ENCODE measurements around the gene MIEN1.
A peak's percentile ranks its signal among the peaks of the same experiment; 100 is the strongest.

The MIEN1 gene

GRCh38 chr17:39688475-39688835 is 41.9 kb downstream of the MIEN1 start:
- peak overlapping the region; percentile 87 for H3K4me3 Mint-ChIP-seq
- peaks cover 23% of the 10 kb centered on the region for H3K4me1 Mint-ChIP-seq (ENCODE audit: low read depth)
- H3K9me3 Mint-ChIP-seq = no peaks in the 10 kb centered on the region
- peak overlapping the region; percentile 85 for H3K27ac Mint-ChIP-seq
- H3K36me3 Mint-ChIP-seq (ENCODE audit: low read depth) = peaks cover 5% of the 10 kb centered on the region
- H3K27me3 Mint-ChIP-seq = no peaks in the 10 kb centered on the region

DNA sequence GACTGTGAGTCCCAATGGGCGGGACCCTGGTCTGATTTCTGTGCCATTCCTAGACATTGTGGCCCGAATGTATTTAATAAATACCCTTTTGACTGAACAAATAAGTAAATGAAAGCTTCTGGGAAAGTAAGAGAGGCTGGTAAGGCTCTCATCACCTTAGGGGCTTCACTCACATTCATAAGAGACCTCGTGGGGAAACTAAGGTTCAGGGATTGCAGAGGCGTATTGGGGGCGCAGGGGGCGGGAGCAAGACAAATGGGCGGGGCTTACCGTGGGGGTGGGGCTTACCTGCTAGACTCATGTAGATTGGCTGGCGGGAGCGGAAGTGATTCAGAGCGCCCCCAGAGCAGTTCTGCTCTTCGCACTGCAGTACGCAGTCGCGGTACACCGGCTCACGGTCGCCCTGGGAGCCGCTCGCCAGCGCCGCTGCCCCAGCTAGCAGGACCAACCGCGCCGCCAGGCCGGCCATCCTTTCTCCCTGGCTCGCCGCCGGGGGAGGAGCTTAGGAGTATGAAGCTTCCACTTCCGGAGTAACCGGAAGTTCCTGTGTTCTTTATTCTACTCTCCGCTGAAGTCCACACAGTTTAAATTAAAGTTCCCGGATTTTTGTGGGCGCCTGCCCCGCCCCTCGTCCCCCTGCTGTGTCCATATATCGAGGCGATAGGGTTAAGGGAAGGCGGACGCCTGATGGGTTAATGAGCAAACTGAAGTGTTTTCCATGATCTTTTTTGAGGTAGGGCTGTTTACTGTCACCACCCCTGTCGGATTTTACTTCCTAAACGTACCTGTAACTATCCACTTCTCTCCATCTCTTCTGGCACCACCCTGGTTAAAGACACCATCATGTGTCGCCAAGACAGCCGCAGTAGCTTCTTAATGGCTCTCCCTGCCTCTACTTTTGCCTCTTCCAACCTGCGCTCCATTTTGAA is 42.5 kb downstream of the MIEN1 start, which contains the start of gene PGAP3:
TSS of gene PGAP3 (minus strand) at position 512 of the 929 bp plus-strand sequence. CDS start at position 469, 43 bp downstream.
- Mint-ChIP-seq H3K27ac (peak within 1 kb of the TSS; percentile 85), H3K4me3 (peak within 1 kb of the TSS; percentile 87), H3K36me3 (ENCODE audit: low read depth) (peaks cover 11% of the 10 kb centered on the region), H3K27me3 (no peaks in the 10 kb centered on the region), H3K9me3 (no peaks in the 10 kb centered on the region), H3K4me1 (ENCODE audit: low read depth) (peaks cover 23% of the 10 kb centered on the region)

- no peaks in the 10 kb centered on the region for H3K9me3 Mint-ChIP-seq
- peaks cover 23% of the 10 kb centered on the region for H3K4me1 Mint-ChIP-seq (ENCODE audit: low read depth)
- H3K27ac Mint-ChIP-seq = peak overlapping the region; percentile 85
- H3K27me3 Mint-ChIP-seq = no peaks in the 10 kb centered on the region
- peak overlapping the region; percentile 87 for H3K4me3 Mint-ChIP-seq
- H3K36me3 Mint-ChIP-seq (ENCODE audit: low read depth) = peaks cover 11% of the 10 kb centered on the region
Measured at GRCh38 chr17:39687101-39687545, 43.2 kb downstream of the MIEN1 start.

DNA sequence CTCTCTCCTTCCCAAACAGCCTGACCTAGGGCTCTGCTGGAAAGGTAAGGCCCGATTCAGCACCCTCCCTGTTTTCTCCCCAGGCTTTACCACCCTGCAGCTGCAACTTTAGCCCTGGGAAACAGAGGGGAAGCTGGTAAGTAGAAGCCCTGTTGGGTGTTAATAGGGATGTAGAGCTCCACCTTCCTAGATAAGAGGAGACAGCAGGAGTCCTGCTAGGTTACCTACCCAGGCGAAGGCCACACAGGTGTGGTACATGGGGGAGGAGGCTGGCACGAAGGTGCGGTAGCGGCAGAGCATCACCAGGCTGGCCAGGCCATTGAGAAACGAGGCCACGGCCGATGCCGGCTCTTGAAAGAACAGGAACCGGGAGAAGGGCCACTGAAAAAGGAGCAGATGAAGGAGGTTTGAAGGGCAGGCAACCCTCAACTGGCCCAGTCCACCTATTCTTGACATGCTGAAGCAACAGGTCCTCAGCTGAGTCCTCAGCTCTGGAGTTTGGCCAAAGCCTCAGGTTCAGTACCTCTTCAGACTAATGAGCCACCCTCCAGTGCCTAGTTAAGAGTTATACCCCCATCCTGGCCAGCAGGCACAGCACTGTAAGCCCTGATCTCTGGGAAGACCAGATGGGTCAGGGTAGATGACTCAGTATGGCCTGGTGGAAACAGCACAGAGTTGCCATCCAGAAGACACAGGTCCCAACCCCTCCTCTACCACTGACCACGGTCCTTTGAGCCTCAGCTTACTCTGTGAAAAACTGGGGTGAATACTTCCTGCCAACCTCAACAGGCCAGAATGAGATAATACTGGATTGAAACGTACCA is 45.8 kb downstream of the MIEN1 start:
- Mint-ChIP-seq H3K27me3 (no peaks in the 10 kb centered on the region), H3K4me3 (no peak overlapping the region), H3K27ac (no peak overlapping the region), H3K9me3 (no peaks in the 10 kb centered on the region), H3K4me1 (ENCODE audit: low read depth) (peaks cover 41% of the 10 kb centered on the region), H3K36me3 (ENCODE audit: low read depth) (peaks cover 19% of the 10 kb centered on the region)

DNA sequence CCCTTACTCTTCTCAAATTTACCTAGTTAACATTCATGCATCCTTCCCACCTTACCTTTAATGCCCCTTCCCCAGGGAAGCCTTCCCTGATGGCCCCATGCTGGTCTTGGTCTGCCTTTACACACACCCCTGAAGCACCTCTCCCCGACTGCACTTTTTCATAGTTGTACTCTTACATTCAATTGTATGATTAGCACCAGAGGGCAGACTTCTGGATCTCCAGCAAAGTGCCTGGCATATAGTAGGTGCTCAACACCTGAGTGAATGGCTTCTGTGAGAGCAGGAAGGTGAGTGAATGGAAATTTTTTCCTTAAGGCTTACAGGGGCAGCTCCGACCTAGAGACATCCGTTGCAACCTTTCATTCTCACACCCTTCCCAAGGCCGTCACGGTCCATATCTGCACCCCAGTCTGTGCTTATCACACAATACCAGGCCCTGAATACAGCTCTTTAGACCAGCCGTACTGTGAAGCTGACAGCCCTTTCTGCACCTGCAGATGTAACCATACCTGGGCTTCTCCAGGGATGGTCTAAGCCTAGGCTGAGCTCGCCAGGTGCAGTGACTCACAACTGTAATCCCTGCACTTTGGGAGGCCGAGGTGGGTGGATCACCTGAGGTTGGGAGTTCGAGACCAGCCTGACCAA is 46.9 kb downstream of the MIEN1 start:
- no peaks in the 10 kb centered on the region for H3K9me3 Mint-ChIP-seq
- no peaks in the 10 kb centered on the region for H3K27me3 Mint-ChIP-seq
- peaks cover 43% of the 10 kb centered on the region for H3K4me1 Mint-ChIP-seq (ENCODE audit: low read depth)
- H3K27ac Mint-ChIP-seq = no peak overlapping the region
- H3K36me3 Mint-ChIP-seq (ENCODE audit: low read depth) = peaks cover 19% of the 10 kb centered on the region
- H3K4me3 Mint-ChIP-seq = no peak overlapping the region

DNA sequence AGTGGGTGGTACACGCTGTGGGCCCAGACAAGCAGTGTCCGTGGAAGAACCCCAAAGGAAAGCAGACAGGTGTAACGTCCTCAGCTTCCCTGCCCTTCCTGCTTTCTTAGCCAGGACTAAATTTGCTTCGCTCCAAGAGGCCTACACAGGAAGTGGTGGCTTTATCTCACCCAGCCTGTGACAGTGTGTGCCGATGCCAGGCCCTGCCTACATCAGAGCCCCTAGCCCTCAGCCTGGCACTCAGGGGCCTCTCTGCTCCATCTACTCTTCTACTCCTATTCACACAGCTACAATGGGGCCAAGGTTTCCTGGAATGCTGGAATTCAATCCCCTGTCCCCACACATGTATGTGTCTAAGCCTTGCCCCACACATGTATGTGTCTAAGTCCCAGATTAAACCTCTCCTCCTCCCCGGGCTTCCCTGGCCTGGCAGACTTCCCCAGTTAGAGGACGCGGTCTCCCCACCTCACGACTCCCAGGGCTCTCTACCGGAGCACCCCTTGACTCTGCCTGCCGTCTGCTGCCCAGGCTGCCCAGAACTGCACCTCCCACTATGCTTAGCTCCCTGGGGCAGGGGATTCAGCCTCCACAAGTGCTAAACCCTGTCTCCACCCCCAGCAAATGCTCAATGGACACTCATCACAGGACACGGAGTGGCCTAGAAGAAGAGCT is 50.7 kb downstream of the MIEN1 start:
- peak overlapping the region; percentile 17 for H3K4me3 Mint-ChIP-seq
- peaks cover 19% of the 10 kb centered on the region for H3K36me3 Mint-ChIP-seq (ENCODE audit: low read depth)
- H3K27me3 Mint-ChIP-seq = no peaks in the 10 kb centered on the region
- H3K9me3 Mint-ChIP-seq = no peaks in the 10 kb centered on the region
- H3K4me1 Mint-ChIP-seq (ENCODE audit: low read depth) = peaks cover 63% of the 10 kb centered on the region
- peak overlapping the region; percentile 91 for H3K27ac Mint-ChIP-seq
